A673 (cell line): Measurements from ENCODE around the gene ZNF358. TPM values are rescaled to one million over a fixed set of nuclear protein-coding genes. Genes with fewer than 3 reads are reported as not detected.

ENCODE experiments used
- BruUV-seq: library from RNA; stranded (reverse); fragments of 400-500 nt; replicated peaks from 2 replicates; lab custom pipeline; 2021; lab: Mats Ljungman, UMichigan
- CTCF ChIA-PET: fragments of 300-600 bp; sonication (Branson Sonifier 250); formaldehyde crosslinking; loops from one replicate; lab custom pipeline; 2022; ENCODE audit warnings: antibody characterized with exemption; lab: Charles Lee
- POLR2A ChIA-PET: fragments of 300-600 bp; sonication (Branson Sonifier 250); formaldehyde crosslinking; loops from one replicate; lab custom pipeline; 2022; ENCODE audit warnings: antibody characterized with exemption; ENCODE audit not compliant: low non-redundant PET; lab: Charles Lee
- DNase-seq: peaks from one replicate; pipeline ENCODE4 v3.0.0-alpha.2; 2015; ENCODE audit warnings: low spot score
- H3K27ac ChIP-seq: fragments of 200-600 bp; sonication (generic); 2 replicates; pipeline ENCODE4 v1.5.1; 2016; ENCODE audit warnings: mixed run types, low read depth, mild to moderate bottlenecking, mixed read lengths, antibody characterized with exemption, low read length; ENCODE audit not compliant: poor library complexity, severe bottlenecking
- H3K27me3 ChIP-seq: fragments of 200-600 bp; sonication (generic); replicated peaks from 2 replicates; pipeline ENCODE4 v1.6.1; 2017; ENCODE audit warnings: mixed run types, low read depth, mild to moderate bottlenecking, mixed read lengths, antibody characterized with exemption, low read length; ENCODE audit not compliant: insufficient read depth, poor library complexity
- H3K36me3 ChIP-seq: fragments of 200-600 bp; sonication (generic); 2 replicates; pipeline ENCODE4 v1.6.1; 2016; ENCODE audit warnings: mixed run types, mild to moderate bottlenecking, mixed read lengths, antibody characterized with exemption, low read length; ENCODE audit not compliant: insufficient read depth, poor library complexity, severe bottlenecking
- H3K4me1 ChIP-seq: fragments of 200-600 bp; sonication (generic); 2 replicates; pipeline ENCODE4 v1.6.1; 2017; ENCODE audit warnings: mixed run types, mild to moderate bottlenecking, mixed read lengths, antibody characterized with exemption, low read length; ENCODE audit not compliant: insufficient read depth, poor library complexity, severe bottlenecking
- H3K4me3 ChIP-seq: fragments of 200-600 bp; sonication (generic); 2 replicates; pipeline ENCODE4 v1.5.1; 2016; ENCODE audit warnings: low read depth, mixed run types, mild to moderate bottlenecking, mixed read lengths, low read length; ENCODE audit not compliant: poor library complexity, severe bottlenecking
- H3K9me3 ChIP-seq: fragments of 200-600 bp; sonication (generic); 2 replicates; pipeline ENCODE4 v1.6.1; 2016; ENCODE audit warnings: mixed run types, low read depth, mild to moderate bottlenecking, mixed read lengths, antibody characterized with exemption, low read length; ENCODE audit not compliant: poor library complexity, severe bottlenecking
- CTCF ChIP-seq: fragments of 300-800, 200-600 bp; sonication (generic); conservative IDR thresholded peaks from 2 replicates; pipeline ENCODE4 v1.5.1; 2017; ENCODE audit warnings: low read depth, mild to moderate bottlenecking, antibody characterized with exemption, low read length, moderate library complexity, mixed read lengths
- EZH2 ChIP-seq: fragments of 200-600 bp; sonication (generic); IDR thresholded peaks from 2 replicates; pipeline ENCODE4 v1.6.1; 2017; ENCODE audit warnings: borderline replicate concordance, low read depth, mild to moderate bottlenecking, mixed read lengths, antibody characterized with exemption, low read length; ENCODE audit not compliant: poor library complexity, severe bottlenecking
- intact Hi-C: fragments of 100-400 bp; cut with micrococcal nuclease; formaldehyde crosslinking; loops from one replicate; pipeline ENCODE4 v1.10.0; 2022; ENCODE audit not compliant: unreplicated experiment
- total RNA-seq: library from RNA; stranded (reverse); gene quantifications from 2 replicates; pipeline ENCODE4 v1.2.3, GENCODE V29; 2021

Gene ZNF358
- total RNA-seq, 1 experiment from 2014 or later: 44.1 TPM

GRCh38 chr19:7545300-7545699, 29.4 kb downstream of the ZNF358 start:
- Histone ChIP-seq H3K4me3 (no peak overlapping the region), H3K36me3 (peaks cover 8% of the 10 kb centered on the region), H3K27ac (no peak overlapping the region), H3K4me1 (no peaks in the 10 kb centered on the region), H3K27me3 (no peaks in the 10 kb centered on the region), H3K9me3 (no peaks in the 10 kb centered on the region)
- intact Hi-C loops: no loop called here
- TF ChIP-seq CTCF: no peak
- no peak for TF ChIP-seq EZH2
- no TSS peak for BruUV-seq
- no peak for DNase-seq
- CTCF ChIA-PET: no interaction called here
- POLR2A ChIA-PET: no interaction called here

GRCh38 chr19:7545904-7546303, 30.0 kb downstream of the ZNF358 start:
- no peaks in the 10 kb centered on the region for H3K27me3 ChIP-seq
- H3K9me3 ChIP-seq: no peaks in the 10 kb centered on the region
- no peaks in the 10 kb centered on the region for H3K4me1 ChIP-seq
- DNase-seq: no peak
- H3K27ac ChIP-seq: no peak overlapping the region
- TF ChIP-seq EZH2 (no peak), CTCF (no peak)
- ChIA-PET CTCF (no interaction called here), POLR2A (no interaction called here)
- intact Hi-C loops: no loop called here
- peaks cover 14% of the 10 kb centered on the region for H3K36me3 ChIP-seq
- no peak overlapping the region for H3K4me3 ChIP-seq
- BruUV-seq: no TSS peak

DNA sequence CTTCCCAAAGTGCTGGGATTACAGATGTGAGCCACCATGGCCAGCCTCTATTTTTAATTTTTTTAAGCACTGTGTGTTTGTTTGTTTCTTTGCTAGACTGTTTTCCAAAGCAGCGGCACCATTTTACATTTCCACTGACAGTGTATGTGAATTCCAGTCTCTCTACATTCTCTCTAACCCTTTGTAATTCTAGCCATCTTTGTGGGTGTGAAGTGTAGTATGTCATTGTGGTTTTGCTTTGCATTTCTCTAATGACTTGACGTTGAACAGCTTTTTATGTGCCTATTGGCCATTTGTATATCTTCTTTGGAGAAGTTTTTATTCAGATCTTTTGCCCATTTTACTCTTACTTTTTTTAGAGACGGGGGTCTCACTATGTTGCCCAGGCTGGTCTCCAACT, 31.3 kb downstream of the ZNF358 start:
- POLR2A ChIA-PET: no interaction called here
- no TSS peak for BruUV-seq
- Histone ChIP-seq H3K27ac (no peak overlapping the region), H3K4me1 (no peaks in the 10 kb centered on the region), H3K9me3 (no peaks in the 10 kb centered on the region), H3K4me3 (no peak overlapping the region), H3K27me3 (no peaks in the 10 kb centered on the region), H3K36me3 (peaks cover 9% of the 10 kb centered on the region)
- no peak for TF ChIP-seq EZH2
- no peak for TF ChIP-seq CTCF
- DNase-seq: no peak
- intact Hi-C loops: no loop called here
- CTCF ChIA-PET: no interaction called here
